Gastrocnemius medialis (tissue), 4 donors: Measurements from ENCODE around the gene NKX1-1. TPM values are rescaled to one million over a fixed set of nuclear protein-coding genes. Genes with fewer than 3 reads are reported as not detected.

Experiments used
- ATAC-seq, 2 donors: fragments of 150-250 bp; one replicate each; pipeline ENCODE4 v1.9.1; 2016
- DNase-seq, 2 donors: peaks; one replicate each; pipeline ENCODE4 v3.0.0-alpha.2; 2019
- H3K27ac ChIP-seq, 4 donors: fragments of 200-600 bp; sonication (generic); 1 replicate in 1 of 4; 2 replicates in 3 of 4; pipeline ENCODE4 v1.5.1; 2016 to 2018; ENCODE audit warnings: mild to moderate bottlenecking in 2 of 4, moderate library complexity in 1 of 4
- H3K27me3 ChIP-seq, 3 donors: fragments of 200-600 bp; sonication (generic) in 2 of 3; 1 replicate in 1 of 3; 2 replicates in 2 of 3; pipeline versions ENCODE4 v1.5.1 to v1.6.0; 2016 to 2019; ENCODE audit warnings: mild to moderate bottlenecking in 1 of 3, moderate library complexity in 1 of 3
- H3K36me3 ChIP-seq, 2 donors: fragments of 200-600 bp; sonication (generic) in 1 of 2; one replicate each; pipeline ENCODE4 v1.5.1; 2017 to 2018
- H3K4me1 ChIP-seq, 2 donors: fragments of 200-600 bp; sonication (generic) in 1 of 2; one replicate each; pipeline ENCODE4 v1.5.1; 2016 to 2017; ENCODE audit warnings: mild to moderate bottlenecking in 2 of 2
- H3K4me3 ChIP-seq, 4 donors: fragments of 200-600 bp; sonication (generic) in 3 of 4; 1 replicate in 1 of 4; 2 replicates in 3 of 4; pipeline ENCODE4 v1.5.1; 2016 to 2019; ENCODE audit warnings: mild to moderate bottlenecking in 2 of 4
- H3K9me3 ChIP-seq, 3 donors: fragments of 200-600 bp; sonication (generic) in 2 of 3; 1 replicate in 1 of 3; 2 replicates in 2 of 3; pipeline ENCODE4 v1.5.1; 2016 to 2019
- POLR2A ChIP-seq, 2 donors: fragments of 450-650 bp; IDR thresholded peaks; one replicate each; pipeline ENCODE4 v1.6.1; 2017; ENCODE audit warnings: antibody characterized with exemption in 2 of 2, mild to moderate bottlenecking in 2 of 2, moderate library complexity in 2 of 2
- in situ Hi-C, 4 donors: fragments of 200-750 bp; cut with MboI; loops; one replicate each; pipeline versions ENCODE4 v1.15.0 to v1.8.0; 2017; ENCODE audit warnings: low sequenced_read_pairs in 4 of 4
- intact Hi-C: fragments of 100-400 bp; cut with DNase I; formaldehyde crosslinking; loops from one replicate; pipeline ENCODE4 v1.15.1; 2023; ENCODE audit warnings: low total_unique reads
- total RNA-seq, 4 donors: library from RNA; depleted of rRNA; stranded (reverse); fragments of >200 nt; gene quantifications; one replicate each; pipeline versions ENCODE4 v1.1.0 to v1.2.3, GENCODE V29; 2016
- TF ChIP-seq, protein P1 (sequence below), 5 experiments: fragments of 450-650 bp in 3 of 5; fragments of 200-600 bp in 2 of 5; sonication (generic) in 2 of 5; IDR thresholded peaks in 4 of 5; conservative IDR thresholded peaks in 1 of 5; 1 replicate in 4 of 5; 2 replicates in 1 of 5; pipeline ENCODE4 v1.5.1; 2016 to 2019; ENCODE audit warnings: antibody characterized with exemption in 5 of 5, mild to moderate bottlenecking in 3 of 5, moderate library complexity in 3 of 5

Gene NKX1-1
- total RNA-seq, 4 donors from 2014 or later = not detected

DNA sequence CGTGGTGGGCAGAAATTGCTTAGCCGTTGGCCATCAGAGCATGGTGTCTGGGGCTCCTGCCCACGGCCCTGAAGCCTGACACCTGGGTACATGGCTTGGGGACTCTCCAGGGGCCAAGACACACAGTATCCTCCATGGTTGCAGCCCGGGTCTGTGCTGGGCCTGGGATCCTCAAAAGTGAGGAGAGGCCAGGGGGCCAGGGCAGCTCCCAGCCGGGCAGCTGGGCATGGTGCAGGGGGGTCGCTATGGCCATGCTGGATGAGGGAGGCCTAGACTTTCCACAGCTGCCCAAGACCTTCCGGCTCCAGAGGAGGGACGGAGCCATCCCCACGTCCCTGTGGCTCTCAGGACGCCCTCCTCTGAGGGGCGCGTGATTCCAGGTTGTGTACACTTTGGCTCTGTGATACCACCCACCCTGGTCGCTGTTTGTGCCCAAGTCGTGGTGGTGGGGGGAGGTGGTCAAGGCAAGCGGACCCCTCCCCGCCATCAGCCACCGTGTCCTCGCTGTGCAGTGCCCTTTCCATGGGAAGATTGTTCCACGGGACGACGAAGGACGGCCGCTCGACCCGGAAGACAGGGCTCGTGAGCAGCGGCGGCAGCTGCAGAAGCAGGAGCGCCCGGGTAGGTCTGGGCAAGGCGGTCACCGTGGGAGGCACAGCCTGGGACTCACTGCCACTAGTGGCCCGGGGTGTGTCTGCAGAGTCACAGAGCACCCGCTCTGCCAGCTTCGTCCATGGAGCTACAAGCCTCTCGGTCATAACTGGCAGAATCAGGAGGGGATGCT, 25.7 kb downstream of the NKX1-1 start:
- no peak for ATAC-seq
- Histone ChIP-seq H3K9me3 (no peaks in the 10 kb centered on the region), H3K4me1 (no peaks in the 10 kb centered on the region), H3K27ac (no peak overlapping the region), H3K4me3 (no peak overlapping the region), H3K27me3 (no peaks in the 10 kb centered on the region), H3K36me3 (peaks cover 0 to 16% of the 10 kb centered on the region in 2 donors)
- in situ Hi-C loops = no loop called here
- no peak for TF ChIP-seq POLR2A (IDR thresholded peaks at IDR 0.05)
- DNase-seq = no peak
- intact Hi-C loops = no loop called here

GRCh38 chr4:1379801-1380331, 26.4 kb downstream of the NKX1-1 start:
- H3K9me3 ChIP-seq = no peaks in the 10 kb centered on the region
- H3K4me3 ChIP-seq = no peak overlapping the region
- intact Hi-C loops (no loop called here), in situ Hi-C loops (no loop called here)
- peaks cover 0 to 15% of the 10 kb centered on the region in 2 donors for H3K36me3 ChIP-seq
- no peak overlapping the region for H3K27ac ChIP-seq
- no peaks in the 10 kb centered on the region for H3K27me3 ChIP-seq
- no peak for DNase-seq
- H3K4me1 ChIP-seq = no peaks in the 10 kb centered on the region
- no peak for TF ChIP-seq POLR2A (IDR thresholded peaks at IDR 0.05)
- TF ChIP-seq, protein P1, sequence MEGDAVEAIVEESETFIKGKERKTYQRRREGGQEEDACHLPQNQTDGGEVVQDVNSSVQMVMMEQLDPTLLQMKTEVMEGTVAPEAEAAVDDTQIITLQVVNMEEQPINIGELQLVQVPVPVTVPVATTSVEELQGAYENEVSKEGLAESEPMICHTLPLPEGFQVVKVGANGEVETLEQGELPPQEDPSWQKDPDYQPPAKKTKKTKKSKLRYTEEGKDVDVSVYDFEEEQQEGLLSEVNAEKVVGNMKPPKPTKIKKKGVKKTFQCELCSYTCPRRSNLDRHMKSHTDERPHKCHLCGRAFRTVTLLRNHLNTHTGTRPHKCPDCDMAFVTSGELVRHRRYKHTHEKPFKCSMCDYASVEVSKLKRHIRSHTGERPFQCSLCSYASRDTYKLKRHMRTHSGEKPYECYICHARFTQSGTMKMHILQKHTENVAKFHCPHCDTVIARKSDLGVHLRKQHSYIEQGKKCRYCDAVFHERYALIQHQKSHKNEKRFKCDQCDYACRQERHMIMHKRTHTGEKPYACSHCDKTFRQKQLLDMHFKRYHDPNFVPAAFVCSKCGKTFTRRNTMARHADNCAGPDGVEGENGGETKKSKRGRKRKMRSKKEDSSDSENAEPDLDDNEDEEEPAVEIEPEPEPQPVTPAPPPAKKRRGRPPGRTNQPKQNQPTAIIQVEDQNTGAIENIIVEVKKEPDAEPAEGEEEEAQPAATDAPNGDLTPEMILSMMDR (IDR thresholded peaks at IDR 0.05 in 4 of 5, conservative IDR thresholded peaks at IDR 0.05 in 1 of 5) = no peak
- ATAC-seq = no peak

DNA sequence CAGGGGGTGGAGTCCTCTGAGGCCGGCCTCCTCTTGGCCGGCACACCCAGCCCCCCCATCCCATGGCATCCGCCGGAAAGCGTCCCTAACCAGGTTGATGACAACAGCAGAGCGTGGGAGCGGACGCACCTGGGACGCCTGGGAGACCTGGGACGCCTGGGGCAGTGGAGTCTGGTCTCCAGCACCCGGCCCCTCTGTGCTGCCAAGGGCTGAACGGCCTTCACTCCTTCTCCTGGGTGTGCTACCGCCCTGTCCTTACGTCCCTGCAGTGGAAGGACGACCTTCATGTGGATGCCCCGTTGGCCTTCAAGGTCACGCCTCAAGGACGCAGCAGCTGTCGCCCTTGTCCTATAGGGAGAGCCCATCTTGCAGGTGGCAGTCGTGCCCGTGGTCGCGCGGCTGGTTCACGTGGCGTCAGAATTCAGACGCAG, 26.9 kb downstream of the NKX1-1 start:
- H3K4me1 ChIP-seq = no peaks in the 10 kb centered on the region
- DNase-seq (no peak), ATAC-seq (no peak)
- in situ Hi-C loops (no loop called here), intact Hi-C loops (no loop called here)
- H3K36me3 ChIP-seq = peaks cover 0 to 15% of the 10 kb centered on the region in 2 donors
- no peak overlapping the region for H3K4me3 ChIP-seq
- no peak for TF ChIP-seq POLR2A (IDR thresholded peaks at IDR 0.05)
- no peaks in the 10 kb centered on the region for H3K27me3 ChIP-seq
- no peak overlapping the region for H3K27ac ChIP-seq
- no peaks in the 10 kb centered on the region for H3K9me3 ChIP-seq

DNA sequence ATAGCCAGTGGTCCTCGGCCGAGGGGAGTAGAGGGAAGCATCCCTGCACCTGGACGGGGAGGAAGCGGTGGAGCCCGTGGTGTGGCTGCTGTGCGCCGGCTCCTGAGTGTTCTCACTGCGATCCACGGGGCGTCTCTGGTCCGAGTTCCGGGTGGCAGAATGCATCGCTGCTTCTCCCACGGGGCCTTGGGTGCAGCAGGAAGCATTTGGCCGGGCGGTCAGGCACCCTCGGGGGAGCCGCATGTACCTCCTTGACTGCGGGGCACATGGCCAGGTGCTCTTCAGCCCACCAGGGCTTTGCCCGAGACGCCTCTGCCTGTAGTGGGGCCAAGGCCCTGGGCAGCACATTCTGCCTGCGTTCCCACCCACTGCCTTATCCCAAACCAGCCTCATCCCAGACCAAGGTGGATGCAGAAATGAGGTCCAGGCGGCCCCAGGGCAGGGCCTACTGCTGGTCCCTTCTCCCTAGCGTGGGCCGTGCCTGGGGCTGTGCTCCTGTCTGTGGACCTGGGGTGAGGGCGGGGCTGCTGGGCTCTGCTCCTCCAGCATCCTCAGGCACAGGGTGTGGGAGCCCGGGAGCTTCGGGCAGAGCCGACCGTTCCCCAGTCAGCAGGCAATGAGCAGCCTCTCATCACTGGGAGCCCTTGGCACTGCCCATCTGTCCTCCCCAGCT, 27.5 kb downstream of the NKX1-1 start:
- in situ Hi-C loops = no loop called here
- no peak for DNase-seq
- no peak for ATAC-seq
- H3K4me3 ChIP-seq = no peak overlapping the region
- intact Hi-C loops = no loop called here
- no peaks in the 10 kb centered on the region for H3K4me1 ChIP-seq
- TF ChIP-seq, protein P1 (IDR thresholded peaks at IDR 0.05 in 4 of 5, conservative IDR thresholded peaks at IDR 0.05 in 1 of 5) = no peak
- no peak for TF ChIP-seq POLR2A (IDR thresholded peaks at IDR 0.05)
- H3K27ac ChIP-seq = no peak overlapping the region
- no peaks in the 10 kb centered on the region for H3K9me3 ChIP-seq
- H3K27me3 ChIP-seq = no peaks in the 10 kb centered on the region
- peaks cover 0 to 8% of the 10 kb centered on the region in 2 donors for H3K36me3 ChIP-seq

- no peak overlapping the region for H3K4me3 ChIP-seq
- DNase-seq (no peak), ATAC-seq (no peak)
- no peak overlapping the region for H3K27ac ChIP-seq
- no peaks in the 10 kb centered on the region for H3K36me3 ChIP-seq
- no peaks in the 10 kb centered on the region for H3K4me1 ChIP-seq
- no peaks in the 10 kb centered on the region for H3K27me3 ChIP-seq
- H3K9me3 ChIP-seq = no peaks in the 10 kb centered on the region
- TF ChIP-seq, protein P1 (IDR thresholded peaks at IDR 0.05 in 4 of 5, conservative IDR thresholded peaks at IDR 0.05 in 1 of 5) = no peak
- TF ChIP-seq POLR2A (IDR thresholded peaks at IDR 0.05) = no peak
- in situ Hi-C loops = no loop called here
- intact Hi-C loops = no loop called here
Observed at GRCh38 chr4:1377606-1378261, 28.5 kb downstream of the NKX1-1 start.
